Activated T-cell treated with anti-CD3 and anti-CD28 coated beads for 4 hours (primary cell): ENCODE data around the gene DNAI1.
"Not testable (repeated sequence)": the region's sequence is repeated elsewhere in the genome, so short reads cannot be mapped to it uniquely, and the experiment has no call there.

Experiments
- DNase-seq: peaks from one replicate; pipeline ENCODE4 v3.0.0-alpha.2; 2020

The DNAI1 gene

DNA sequence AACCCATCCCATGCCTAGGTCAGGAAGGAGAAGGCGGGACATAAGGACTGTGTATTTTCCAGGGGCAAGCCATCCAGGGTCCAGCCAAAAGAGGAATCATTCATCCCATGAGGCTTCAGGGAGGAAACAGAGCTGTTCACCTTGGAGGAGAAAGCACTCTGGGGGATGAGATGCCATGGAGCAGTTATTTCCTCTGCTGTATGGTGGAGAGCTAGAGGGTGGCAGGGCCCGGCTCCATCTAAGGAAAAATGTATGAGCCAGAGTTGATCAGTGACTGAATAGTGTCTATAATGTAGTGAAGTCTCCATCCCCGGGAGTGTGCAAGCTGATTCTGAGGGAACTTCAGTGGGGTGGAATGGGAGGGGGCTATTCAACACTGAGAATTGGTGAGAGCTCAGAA lies 56.2 kb downstream of the DNAI1 start:
- DNase-seq = no peak

DNA sequence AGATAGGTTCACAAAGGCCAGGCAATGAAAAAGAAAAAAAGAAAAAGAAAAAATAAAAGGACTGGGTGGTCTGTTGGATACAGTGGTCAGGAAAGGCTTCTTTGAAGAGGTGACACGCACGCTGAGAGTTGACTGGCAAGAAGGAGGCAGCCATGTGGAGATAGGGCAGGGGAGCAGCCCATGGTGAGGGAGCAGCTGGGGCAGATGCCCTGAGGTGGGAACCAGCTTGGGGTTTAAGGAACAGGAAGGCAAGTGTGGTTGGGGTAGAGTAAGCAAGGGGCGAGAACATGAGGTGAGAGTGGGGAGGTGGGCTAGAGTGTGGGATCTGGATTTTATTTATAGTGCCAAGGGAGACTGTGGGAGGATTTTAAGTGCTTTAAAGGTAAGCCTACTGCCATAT lies 57.4 kb downstream of the DNAI1 start:
- DNase-seq = no peak

DNA sequence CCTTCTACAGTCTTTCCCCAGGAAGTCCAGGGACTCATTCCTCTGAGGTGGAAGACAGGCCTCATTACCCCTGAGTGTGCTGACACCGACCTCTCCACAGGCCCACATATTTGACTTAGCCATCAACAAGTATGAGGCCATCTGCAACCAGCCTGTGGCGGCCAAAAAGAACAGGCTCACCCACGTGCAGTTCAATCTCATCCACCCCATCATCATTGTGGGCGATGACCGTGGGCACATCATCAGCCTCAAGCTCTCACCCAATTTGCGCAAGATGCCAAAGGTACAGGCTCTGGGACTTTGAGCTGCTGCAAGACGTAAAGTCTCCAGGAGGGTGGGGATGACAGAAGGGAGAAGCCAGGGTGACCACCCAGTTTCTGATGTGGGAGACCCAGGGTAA lies 58.6 kb downstream of the DNAI1 start:
- DNase-seq = no peak

DNA sequence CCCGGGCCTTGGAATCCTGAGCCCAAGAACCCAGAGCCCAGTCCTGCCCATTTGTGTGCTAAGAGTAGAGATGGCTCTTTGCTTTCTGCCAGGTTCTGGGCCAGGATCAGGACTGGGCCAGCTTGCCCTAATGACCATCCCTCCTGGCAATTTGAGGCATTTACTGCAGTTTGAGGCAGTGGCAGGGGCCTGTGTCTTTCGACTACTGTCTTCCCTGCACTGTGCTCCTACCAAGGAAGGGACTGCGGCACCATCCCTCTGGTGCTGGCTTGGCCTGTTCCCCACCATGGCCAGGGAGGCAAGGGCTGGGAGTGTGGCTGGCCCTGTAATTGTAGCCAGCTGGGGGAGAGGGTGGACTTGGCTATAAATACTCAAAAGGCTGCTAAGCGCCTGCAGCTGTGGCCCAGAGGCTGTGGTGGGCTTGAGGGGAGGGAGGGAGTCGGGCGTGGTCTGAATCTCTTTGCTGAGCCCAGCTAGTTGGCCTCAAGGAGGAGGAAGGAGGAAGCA lies 59.6 kb downstream of the DNAI1 start:
- no peak for DNase-seq

DNA sequence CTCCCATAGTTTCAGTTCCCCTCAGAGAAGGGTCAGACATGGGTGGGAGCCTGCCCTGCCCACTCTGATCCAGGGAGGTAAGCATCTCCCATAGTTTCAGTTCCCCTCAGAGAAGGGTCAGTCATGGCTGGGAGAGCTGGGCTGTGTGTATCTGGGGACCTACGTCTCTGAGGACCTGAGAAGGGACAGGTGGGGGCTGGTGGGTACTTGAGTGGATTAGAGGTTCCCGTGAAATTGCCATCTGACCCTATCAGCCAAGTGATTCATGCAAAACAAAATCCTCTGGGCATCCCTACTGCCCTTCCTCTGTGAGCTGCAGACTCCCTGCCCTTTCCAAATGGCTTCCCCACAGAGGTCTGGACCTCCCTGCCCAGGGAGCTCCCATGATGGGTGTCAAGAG lies 60.3 kb downstream of the DNAI1 start:
- no peak for DNase-seq

DNA sequence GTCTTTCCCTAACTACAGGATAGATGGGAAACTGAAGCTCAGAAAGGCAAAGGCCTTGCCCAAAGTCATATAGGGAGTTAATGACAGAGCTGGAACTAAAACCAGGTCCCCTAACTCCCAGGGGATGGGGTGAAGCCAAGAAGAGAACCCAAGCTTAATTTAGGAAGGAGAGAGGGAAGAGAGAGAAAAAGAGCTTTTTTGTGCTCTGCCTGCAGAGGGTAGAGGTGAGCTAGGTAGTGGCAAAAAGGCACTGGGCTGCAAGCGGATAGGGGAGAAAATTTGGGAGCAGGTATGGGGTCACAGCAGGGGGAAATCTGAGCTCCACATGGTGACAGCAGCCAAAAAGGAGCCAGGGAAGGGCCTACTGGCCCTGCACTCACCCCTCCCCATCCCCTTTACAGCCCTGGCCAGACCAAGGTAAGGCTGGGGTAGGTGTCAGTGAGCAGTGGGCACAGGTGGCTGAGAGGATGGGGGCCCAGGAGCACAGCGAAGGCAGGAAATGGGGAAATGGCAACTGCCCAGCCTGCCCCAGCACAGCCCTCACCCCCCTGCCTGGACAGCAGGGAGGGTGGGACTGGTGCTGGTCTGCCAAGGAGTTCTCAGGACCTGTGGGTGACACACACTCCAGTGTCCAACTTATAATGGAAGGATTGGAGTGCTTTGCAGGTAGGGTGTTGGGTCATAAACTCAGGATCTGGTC lies 60.9 kb downstream of the DNAI1 start:
- no peak for DNase-seq

DNA sequence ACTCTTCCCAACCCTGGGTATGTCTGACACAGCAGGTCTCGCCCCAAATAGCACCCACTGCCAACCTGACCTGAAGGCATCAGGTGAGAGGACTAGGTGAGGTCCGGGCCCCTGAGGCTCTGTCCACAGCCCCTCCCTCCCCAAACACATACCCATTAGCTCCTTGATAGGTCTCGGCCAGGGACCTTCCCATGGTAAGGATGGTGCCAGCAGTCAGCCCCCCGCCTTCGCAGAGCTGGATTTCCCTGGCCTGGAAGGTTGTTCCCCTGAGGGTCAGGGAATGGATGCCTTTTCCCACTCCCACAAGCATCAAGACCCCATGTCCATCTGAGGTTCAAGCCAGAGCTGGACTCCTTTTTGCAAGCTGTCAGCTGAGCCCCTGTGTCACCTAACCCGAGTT lies 61.5 kb downstream of the DNAI1 start:
- DNase-seq = no peak

DNA sequence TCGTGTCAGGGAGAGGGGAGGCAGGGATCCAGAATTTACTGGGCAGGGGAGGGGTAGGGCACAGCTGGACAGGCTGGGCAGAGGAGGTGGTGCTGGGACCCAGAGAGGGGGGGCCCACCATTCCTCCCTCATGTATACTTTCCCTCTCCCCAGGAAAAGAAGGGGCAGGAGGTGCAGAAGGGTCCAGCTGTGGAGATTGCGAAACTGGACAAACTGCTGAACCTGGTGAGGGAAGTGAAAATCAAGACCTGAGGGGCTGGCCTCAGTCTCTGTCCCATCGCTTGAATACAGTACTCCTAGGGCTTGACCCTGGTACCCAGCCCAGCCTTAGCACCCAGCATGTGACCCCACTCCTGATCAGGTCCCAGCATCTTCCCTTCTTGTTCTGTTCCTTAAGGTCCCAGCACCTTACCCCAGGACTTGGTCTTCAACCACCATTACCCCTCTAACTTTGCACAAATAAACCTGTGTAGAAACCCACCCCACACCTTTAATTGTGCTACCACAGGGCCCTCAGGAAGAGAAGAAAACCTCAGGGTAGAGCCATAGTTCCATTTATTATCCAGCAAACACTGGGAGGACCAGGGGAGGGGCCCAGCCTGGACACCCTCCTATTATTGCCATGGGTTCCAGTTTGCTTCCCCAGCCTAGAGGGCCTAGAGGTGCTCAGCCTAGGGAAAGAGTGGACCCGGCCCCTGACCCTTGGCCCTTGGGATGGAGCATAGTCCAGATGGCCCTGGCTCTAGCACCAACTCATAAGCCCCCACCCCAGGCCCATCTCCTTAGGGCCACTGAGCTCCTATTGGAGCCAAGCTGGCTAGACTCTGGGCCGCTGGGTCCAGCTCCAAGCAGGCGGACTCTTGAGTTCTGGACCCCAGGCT lies 62.1 kb downstream of the DNAI1 start:
- no peak for DNase-seq

DNA sequence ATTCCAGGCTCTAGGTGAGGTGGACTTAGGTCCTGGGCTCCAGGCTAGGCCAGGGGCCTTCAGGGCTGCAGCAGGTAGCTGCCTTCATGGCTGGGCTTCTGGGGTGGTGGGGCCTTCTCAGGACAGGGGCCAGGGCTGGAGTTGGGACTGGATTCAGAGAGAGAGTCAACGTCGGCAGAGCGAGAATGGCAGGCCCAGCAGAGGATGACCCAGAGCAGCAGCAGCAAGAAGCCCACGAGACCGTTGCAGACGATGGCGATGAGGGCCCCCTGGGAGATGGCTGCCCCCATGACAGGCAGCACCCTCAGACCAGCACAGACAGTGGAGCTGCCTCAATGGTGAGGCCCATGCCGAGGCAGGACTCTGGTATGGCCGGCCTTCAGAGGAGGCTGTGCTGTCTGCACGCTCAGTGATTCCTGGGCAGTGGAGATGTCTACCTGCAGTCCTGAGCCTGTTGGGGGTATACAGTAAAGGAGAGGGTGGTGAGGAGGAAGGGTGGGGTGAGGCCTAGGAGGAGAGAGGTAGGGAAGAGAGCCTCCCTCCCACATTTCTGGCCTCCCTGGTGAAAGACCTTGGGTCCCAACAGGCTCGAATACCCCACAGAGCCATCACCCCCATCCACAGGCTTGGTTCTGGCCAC lies 62.9 kb downstream of the DNAI1 start:
- DNase-seq = no peak

DNA sequence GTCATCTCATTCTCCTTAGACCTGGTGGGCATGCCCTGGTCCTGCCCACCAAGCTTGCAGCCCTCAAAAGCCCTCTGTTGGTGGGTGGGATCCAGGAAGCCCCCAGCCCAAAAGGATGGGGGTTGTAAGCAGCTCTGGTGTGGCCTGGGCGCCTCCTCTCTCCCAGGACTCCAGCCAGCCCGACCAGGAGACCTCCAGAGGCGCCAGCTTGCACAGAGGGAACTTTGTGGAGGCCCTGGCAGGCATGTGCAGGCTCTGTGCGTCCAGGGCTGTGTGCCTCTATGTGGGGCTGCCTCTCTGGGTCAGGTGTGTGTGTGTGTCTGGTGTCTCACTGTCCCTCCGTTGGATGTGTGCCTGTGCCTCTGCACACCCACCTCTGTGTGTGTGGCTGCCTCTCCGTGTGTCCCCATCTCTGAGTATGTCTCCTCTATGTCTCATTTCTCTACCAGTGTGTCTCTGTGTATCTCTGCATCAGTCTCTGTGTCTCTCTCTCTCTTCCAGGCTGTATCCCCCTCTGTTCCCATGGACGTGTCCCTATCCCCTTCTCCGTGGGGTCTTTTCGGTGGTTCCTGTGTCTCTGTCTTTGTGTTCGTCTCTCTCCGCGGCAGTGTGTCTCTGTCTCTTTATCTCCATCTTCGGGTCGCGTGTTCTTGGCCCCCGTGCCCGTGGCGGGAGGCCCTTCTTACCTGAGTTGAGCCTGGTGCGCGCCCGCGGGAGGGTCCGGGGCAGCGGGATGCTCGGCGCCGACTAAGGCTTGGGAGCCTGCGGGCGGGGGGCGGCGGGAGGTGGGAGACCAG lies 63.7 kb downstream of the DNAI1 start:
- no peak for DNase-seq

DNA sequence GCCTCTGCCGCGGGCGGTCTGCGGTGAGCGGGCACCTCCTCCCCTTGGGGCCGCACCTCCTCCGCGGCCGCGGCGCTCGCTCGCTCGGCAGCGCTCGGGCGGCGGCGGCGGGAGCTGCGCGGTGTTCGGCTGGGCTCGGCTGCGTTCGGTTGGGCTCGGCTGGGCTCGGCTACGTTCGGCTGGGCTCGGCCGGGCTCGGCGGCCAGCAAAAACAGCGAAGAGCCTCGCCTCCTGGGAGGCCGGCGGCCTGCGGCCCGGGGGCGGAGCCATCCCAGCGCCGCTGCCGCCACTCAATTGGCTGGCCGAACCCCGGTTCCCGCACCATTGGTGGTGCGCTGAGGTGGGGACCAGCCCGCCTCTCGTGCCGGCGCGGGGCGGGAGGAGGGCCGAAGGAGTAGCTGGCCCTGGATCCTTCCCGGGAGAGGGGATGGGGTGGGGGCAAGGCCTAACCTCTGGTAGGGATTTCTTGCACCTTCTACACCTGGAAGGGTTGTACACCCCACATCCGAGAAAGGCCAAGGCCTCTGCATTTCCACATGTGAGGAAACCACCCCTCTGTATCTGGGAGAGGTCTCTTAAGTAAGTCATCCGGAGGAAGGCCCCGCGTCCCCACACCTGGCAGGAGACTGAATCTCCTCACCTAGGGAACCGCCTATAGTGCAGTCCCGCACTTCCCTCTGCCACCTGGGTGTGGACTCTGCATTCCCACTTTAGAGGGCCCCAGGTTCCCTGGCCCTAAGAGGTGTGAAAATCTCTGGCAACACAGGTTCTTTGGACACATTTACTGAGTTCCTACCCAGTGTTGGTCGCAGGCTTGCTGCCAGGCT lies 64.6 kb downstream of the DNAI1 start, which contains the start of gene ENHO:
TSS of gene ENHO (minus strand) at position 20 of the 827 bp plus-strand sequence. CDS start 1,295 bp downstream, outside the sequence.
- peak; percentile 82 for DNase-seq

DNA sequence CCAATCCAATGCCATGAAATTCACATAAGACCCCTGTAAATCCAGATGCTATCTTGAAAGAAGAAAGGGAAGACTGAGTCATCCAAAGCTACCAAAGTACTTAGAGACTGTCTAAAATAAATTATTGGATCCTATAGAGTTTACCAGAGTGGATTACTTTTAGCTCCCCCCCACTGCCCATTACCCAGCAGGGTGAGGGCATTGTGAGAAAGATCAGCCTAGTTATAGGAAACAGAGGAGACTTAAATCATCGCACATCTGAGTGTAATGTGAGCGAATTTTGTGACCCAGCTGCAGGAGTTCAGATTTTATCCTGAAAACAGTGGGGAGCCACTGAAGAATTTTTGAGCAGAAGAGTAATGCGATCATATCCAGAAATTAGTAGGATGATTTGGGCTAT lies 65.7 kb downstream of the DNAI1 start:
- DNase-seq = no peak

DNA sequence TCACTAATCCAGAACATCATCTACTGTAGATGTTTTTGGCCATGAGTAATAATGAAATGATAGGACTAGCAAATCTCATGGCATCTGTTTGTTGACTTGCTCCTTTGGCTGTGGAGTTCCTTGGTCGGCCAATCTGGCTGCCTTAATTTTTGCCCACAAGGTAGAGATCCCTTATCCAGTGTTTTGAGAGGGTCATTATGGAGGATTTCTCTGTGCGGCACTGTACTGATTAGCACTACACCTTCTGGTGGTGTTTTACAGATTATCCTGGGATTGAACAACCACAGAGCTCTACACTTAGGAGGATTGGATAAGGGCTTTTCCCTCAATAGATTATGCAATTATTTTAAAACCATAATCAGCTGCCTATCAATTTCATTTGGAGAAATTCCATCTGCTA lies 67.4 kb downstream of the DNAI1 start:
- no peak for DNase-seq

DNA sequence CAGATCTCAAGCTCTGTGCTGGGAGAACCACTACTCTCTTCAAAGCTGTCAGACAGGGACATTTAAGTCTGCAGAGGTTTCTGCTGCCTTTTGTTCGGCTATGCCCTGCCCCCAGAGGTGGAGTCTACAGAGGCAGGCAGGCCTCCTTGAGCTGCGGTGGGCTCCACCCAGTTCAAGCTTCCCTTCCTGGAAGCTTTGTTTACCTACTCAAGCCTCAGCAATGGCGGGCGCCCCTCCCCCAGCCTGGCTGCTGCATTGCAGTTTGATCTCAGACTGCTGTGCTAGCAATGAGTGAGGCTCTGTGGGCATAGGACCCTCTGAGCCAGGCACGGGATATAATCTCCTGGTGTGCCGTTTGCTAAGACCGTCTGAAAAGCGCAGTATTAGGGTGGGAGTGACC lies 73.4 kb downstream of the DNAI1 start:
- DNase-seq = not testable (repeated sequence)

DNA sequence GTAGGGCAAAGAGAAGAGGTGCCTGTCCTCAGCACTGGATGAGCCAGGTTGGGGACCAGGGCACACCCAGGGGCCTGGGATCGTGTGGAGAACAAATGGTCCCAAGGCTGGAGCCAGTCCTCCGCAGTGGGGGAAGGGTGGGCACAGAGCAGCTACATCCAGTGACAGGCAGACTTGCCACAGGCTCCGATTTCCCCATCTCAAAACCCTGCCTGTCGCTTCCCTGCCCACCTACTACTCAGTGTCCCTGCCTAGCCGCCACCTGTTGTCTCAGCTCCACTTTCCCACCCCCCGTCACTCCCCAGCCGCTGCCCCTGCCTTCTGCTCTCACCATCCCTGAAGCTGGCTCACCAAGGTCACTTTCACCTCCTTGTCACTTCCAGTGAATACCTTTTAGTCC lies 78.1 kb downstream of the DNAI1 start:
- DNase-seq = no peak

DNA sequence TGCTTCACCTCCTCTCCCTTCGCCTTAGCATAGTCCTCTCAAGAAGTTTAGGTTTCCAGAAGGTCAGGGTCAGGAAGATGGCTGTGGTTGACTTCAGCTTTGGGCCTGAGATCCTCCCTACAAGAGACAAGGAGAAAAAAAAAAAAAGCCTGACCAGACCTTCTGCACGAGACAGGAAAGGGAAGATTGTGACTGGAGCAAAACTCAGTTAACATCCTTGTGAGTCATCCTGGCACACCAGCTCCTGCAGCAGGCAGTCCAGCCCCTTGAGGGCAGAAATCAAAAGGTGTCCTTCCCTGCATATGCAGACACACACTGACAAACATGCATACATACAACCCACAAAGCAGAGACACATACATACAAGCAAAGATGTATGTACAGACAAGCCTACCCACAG lies 82.2 kb downstream of the DNAI1 start:
- DNase-seq = no peak

DNA sequence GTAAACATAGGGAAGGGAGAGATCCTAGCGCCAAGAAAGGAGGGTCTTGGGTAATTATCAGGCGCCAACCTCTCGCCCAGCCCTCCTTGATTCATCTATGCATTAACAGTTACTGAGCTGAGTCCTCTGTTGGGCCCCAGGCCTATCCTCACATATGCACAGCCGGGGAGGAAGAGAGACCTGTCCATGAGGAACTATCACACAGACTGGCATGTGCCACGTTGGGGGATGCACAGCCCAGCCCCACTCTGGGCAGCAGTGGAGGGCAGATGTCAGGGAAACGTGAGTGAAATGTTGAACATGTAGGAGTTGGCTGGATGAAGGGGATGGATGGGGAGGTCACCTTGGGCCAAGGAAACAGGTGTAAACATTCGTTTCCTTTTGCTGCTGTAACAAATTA lies 82.9 kb downstream of the DNAI1 start:
- no peak for DNase-seq

DNA sequence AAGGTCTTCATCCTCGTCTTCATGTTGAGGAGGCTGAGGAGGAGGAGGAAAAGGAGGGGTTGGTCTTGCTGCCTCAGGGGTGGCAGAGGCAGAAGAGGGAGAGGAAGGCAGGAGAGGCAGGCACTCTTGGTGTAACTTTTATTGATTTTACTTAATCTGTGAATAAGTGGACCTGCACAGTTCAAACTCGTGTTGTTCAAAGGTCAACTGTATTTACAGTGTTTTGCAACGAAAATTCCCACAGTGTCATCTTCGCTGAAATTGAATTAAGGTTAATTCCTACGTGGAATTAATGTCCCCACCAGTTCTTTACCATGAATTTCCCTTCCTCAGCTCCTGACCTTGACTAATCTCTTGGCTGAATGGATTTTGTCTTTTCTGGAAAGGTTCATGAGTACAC lies 85.4 kb downstream of the DNAI1 start:
- DNase-seq = no peak

DNA sequence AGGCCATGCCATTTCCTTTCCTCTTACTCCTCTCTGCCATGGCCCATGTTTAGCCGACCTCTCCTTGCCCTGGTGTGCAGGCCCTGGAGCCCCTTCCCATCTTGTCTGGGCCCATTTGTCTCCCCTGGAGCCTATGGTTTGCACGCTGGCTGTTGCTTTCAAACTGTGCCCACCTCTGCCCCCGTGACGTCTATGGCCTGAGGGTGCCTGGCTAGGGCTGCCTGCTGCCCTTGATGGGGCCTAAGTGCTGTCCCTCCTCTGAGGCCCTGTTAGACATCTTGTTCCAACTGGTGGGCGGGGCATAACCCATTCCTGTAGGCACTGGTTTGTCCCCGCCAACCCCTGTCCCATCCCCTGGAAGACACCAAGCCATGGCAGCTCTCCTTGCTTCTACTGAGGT lies 86.9 kb downstream of the DNAI1 start:
- no peak for DNase-seq

DNA sequence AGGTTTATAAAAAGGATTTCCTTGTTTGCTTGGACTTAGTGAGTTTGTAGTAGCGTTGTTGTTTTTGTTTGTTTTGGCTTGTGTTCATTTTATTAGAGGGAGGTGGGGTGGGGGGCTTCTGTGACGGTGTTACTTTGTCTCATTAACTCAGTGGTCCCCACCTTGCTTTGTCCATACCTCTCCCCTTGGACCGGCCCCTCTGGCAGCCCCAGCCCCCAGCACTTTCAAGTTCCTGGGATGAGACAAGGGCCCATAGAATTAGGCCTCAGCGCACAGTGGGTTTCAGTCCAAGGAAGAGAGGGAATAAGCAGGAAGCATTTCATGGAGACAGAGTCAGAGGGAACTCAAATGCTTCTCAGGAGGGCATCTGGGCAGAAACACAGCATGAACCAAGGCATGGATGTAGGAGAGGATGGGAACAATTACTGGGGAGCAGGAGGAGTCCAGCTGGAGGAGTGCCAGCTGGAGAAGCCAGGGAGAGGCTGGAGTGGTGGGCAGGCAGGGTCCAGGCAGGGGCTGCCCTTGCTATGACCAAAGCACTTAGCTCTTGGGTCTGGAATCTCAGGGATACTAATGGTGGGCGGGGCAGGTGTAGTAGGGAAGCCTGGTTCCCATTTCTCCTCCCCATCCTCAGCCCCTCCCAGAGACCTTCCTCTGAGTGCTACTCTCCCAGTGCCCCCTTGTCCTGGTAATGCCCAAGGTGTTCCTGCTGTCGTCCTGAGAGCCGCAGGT lies 87.7 kb downstream of the DNAI1 start:
- DNase-seq = no peak
